ENCODE data around the gene MIAT.

DNA sequence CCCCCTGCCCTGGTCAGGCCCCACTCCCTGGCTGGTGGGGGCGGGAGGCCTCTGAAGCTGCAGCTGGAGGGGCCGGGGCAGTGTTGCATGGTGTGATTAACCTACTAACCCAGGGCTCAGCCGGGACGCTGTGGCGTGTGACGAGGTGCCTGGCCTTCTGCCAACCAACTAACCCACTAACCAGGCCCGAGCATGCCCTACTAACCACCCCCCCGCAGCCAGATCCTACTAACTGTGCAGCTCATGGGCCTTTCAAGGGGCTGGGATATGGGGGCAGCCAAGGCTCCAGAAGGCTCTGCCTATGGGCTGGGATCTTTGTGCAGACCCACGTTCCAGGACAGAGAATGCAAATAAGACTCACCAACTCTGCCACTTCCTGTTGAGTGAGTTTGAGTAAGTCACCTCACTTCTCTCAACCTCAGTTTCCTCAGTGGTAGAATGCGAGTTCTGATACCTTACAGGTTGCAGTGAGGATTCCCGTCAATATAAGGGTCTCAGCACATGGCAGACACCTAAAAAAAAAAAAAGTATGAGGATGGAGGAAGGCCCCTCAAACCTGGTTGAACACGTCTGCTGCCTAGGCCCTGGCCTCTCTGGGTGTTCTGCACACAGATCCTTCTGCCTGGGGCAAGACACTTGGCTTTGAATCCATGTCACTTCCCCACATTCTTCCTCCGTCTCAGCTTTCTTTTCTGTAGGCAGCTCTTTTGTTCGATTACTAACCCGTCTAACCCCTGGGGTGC lies 14.1 kb downstream of the MIAT start:
- TF ChIP-seq RXRA (IDR thresholded peaks at IDR 0.05; ENCODE audit: insufficient read depth, low read depth, low read length) (no peak), EZH2 (IDR thresholded peaks at IDR 0.05; ENCODE audit: low read depth, low read length, severe bottlenecking) (no peak), CTCF (IDR thresholded peaks at IDR 0.05; ENCODE audit: control extremely low read depth in 1 of 3, insufficient read depth in 1 of 3, low read depth in 1 of 3, low read length in 3 of 3) (no peak), EGR1 (IDR thresholded peaks at IDR 0.05; ENCODE audit: borderline replicate concordance, low read depth, low read length) (no peak), EP300 (IDR thresholded peaks at IDR 0.05; ENCODE audit: borderline replicate concordance in 1 of 2, low read depth in 2 of 2, low read length in 2 of 2) (no peak), POLR2A (IDR thresholded peaks at IDR 0.05; ENCODE audit: control extremely low read depth in 1 of 2, low read depth in 2 of 2, low read length in 2 of 2) (no peak; a peak in 1 of 3 replicates), KDM5A (IDR thresholded peaks at IDR 0.05; ENCODE audit: low read length) (no peak), NRF1 (IDR thresholded peaks at IDR 0.05; ENCODE audit: low read depth, low read length) (no peak), KDM1A (IDR thresholded peaks at IDR 0.05; ENCODE audit: borderline replicate concordance, low read length) (no peak), GTF2F1 (IDR thresholded peaks at IDR 0.05; ENCODE audit: borderline replicate concordance, low read depth, low read length) (no peak), POLR2AphosphoS5 (IDR thresholded peaks at IDR 0.05; ENCODE audit: low read depth, low read length) (no peak; the same call in 1 of the 2 replicates), SP1 (IDR thresholded peaks at IDR 0.05; ENCODE audit: low read depth, low read length) (no peak)
- TF ChIP-seq, protein P1, sequence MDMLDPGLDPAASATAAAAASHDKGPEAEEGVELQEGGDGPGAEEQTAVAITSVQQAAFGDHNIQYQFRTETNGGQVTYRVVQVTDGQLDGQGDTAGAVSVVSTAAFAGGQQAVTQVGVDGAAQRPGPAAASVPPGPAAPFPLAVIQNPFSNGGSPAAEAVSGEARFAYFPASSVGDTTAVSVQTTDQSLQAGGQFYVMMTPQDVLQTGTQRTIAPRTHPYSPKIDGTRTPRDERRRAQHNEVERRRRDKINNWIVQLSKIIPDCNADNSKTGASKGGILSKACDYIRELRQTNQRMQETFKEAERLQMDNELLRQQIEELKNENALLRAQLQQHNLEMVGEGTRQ (IDR thresholded peaks at IDR 0.05; ENCODE audit: low read length), result no peak
- TF ChIP-seq, protein P2, sequence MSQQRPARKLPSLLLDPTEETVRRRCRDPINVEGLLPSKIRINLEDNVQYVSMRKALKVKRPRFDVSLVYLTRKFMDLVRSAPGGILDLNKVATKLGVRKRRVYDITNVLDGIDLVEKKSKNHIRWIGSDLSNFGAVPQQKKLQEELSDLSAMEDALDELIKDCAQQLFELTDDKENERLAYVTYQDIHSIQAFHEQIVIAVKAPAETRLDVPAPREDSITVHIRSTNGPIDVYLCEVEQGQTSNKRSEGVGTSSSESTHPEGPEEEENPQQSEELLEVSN (IDR thresholded peaks at IDR 0.05), result no peak

Measured in H1 (cell line).